K562 (cell line): Measurements from ENCODE around the gene LDLR. TPM values are rescaled to one million over a fixed set of nuclear protein-coding genes. Genes with fewer than 3 reads are reported as not detected.

Experiments used
- CBX8 ChIP-seq: fragments of 200-600 bp; sonication (generic); IDR thresholded peaks from 2 replicates; pipeline ENCODE4 v1.6.1; 2012; ENCODE audit warnings: borderline replicate concordance, mixed run types, low read depth, mild to moderate bottlenecking, moderate library complexity, mixed read lengths, low read length, control low read depth, inconsistent platforms; ENCODE audit not compliant: poor library complexity, severe bottlenecking; ENCODE audit errors: extremely low read depth
- CCNT2 ChIP-seq: IDR thresholded peaks from 2 replicates; pipeline ENCODE4 v1.6.1; 2011; ENCODE audit warnings: borderline replicate concordance, low read depth, mild to moderate bottlenecking, moderate library complexity, mixed read lengths, low read length; ENCODE audit not compliant: insufficient read length; ENCODE audit errors: extremely low read depth
- EGR1 ChIP-seq: fragments of 450-650 bp; conservative IDR thresholded peaks from 2 replicates; pipeline ENCODE4 v1.6.1; 2017; ENCODE audit warnings: mild to moderate bottlenecking
- GABPB2 ChIP-seq: fragments of 250-450 bp; sonication (Bioruptor Pico); conservative IDR thresholded peaks from 2 replicates; pipeline ENCODE4 v1.5.1; 2021; ENCODE audit warnings: mild to moderate bottlenecking
- HMGN3 ChIP-seq: IDR thresholded peaks from 2 replicates; pipeline ENCODE4 v1.6.1; 2011; ENCODE audit warnings: borderline replicate concordance, low read depth, mild to moderate bottlenecking, mixed read lengths, low read length; ENCODE audit not compliant: insufficient read length; ENCODE audit errors: extremely low read depth
- MAZ ChIP-seq, 2 experiments: fragments of 450-650 bp in 1 of 2; sonication (generic) in 1 of 2; formaldehyde crosslinking; IDR thresholded peaks in 1 of 2; conservative IDR thresholded peaks in 1 of 2; 2 replicates each; pipeline versions ENCODE4 v1.4.0 to v1.5.0; 2020; ENCODE audit warnings: mild to moderate bottlenecking in 1 of 2, missing genetic modification reagents in 1 of 2
- PATZ1 ChIP-seq: fragments of 250-450 bp; sonication (Bioruptor Pico); IDR thresholded peaks from 2 replicates; pipeline ENCODE4 v1.5.0; 2020; ENCODE audit warnings: mild to moderate bottlenecking, borderline replicate concordance
- POLR2A ChIP-seq: fragments of 450-650 bp; conservative IDR thresholded peaks from 2 replicates; pipeline ENCODE4 v1.6.1; 2016
- POLR2G ChIP-seq: fragments of 200-400 bp; formaldehyde crosslinking; IDR thresholded peaks from 2 replicates; pipeline ENCODE4 v1.6.1; 2017; ENCODE audit warnings: low read depth, mild to moderate bottlenecking, antibody characterized with exemption, low read length, moderate library complexity
- PRMT5 ChIP-seq: sonication (generic); formaldehyde crosslinking; IDR thresholded peaks from 2 replicates; pipeline ENCODE4 v1.5.0; 2020; ENCODE audit warnings: missing genetic modification reagents
- RBM22 ChIP-seq: fragments of 200-400 bp; formaldehyde crosslinking; IDR thresholded peaks from 2 replicates; pipeline ENCODE4 v1.6.1; 2018; ENCODE audit warnings: low read length, low read depth; ENCODE audit not compliant: poor library complexity, severe bottlenecking
- TEAD4 ChIP-seq, 2 experiments: sonication (generic) in 1 of 2; formaldehyde crosslinking in 1 of 2; IDR thresholded peaks; 2 replicates each; pipeline versions ENCODE4 v1.6.1 to v1.8.0; 2012 to 2022; ENCODE audit warnings: borderline replicate concordance in 1 of 2, inconsistent platforms in 1 of 2, low read length in 1 of 2, mild to moderate bottlenecking in 1 of 2, missing genetic modification reagents in 1 of 2
- ZBTB7A ChIP-seq: IDR thresholded peaks from 2 replicates; pipeline ENCODE4 v1.6.1; 2011; ENCODE audit warnings: low read depth, mild to moderate bottlenecking, low read length, moderate library complexity, borderline replicate concordance; ENCODE audit not compliant: control insufficient read depth
- ZNF511 ChIP-seq: sonication (generic); formaldehyde crosslinking; IDR thresholded peaks from 2 replicates; pipeline ENCODE4 v1.8.0; 2022; ENCODE audit warnings: mild to moderate bottlenecking, missing genetic modification reagents
- polyA plus RNA-seq, 8 experiments: library from polyadenylated mRNA; depleted of rRNA in 4 of 8; stranded (reverse) in 5 of 8; unstranded in 3 of 8; fragments of >200 nt; fragmentation: Nextera tagmentation in 2 of 8; fragmentation: Illumina TruSeq in 1 of 8; extraction: Ambion mirVana in 2 of 8; extraction: Trizol in 1 of 8; gene quantifications; 2 replicates each; pipeline versions ENCODE4 v1.2.1 to v1.2.3, GENCODE V29; 2011 to 2014; ENCODE audit warnings: inconsistent platforms in 1 of 8, missing spikeins in 1 of 8
- total RNA-seq, 7 experiments: library from RNA; depleted of rRNA in 6 of 7; stranded (reverse); fragments of >200 nt in 6 of 7; fragmentation: Illumina TruSeq in 2 of 7; extraction: Trizol in 2 of 7; gene quantifications; 2 replicates each; pipeline versions ENCODE4 v1.2.1 to v1.2.3, GENCODE V29; 2011 to 2021; ENCODE audit warnings: low replicate concordance in 1 of 7
- TF ChIP-seq, protein P1 (sequence below): fragments of 250-450 bp; sonication (Bioruptor Pico); IDR thresholded peaks from 2 replicates; pipeline ENCODE4 v1.8.0; 2021; ENCODE audit warnings: moderate library complexity, mild to moderate bottlenecking, inconsistent platforms
- TF ChIP-seq, protein P2 (sequence below), 3 experiments: fragments of 200-800 bp in 1 of 3; fragments of 250-450 bp in 1 of 3; fragments of 450-650 bp in 1 of 3; sonication (Bioruptor Pico) in 1 of 3; sonication (Bioruptor generic) in 1 of 3; formaldehyde crosslinking in 1 of 3; IDR thresholded peaks; 2 replicates each; pipeline versions ENCODE4 v1.6.1 to v1.8.0; 2016 to 2022; ENCODE audit warnings: mild to moderate bottlenecking in 2 of 3, missing genetic modification characterization in 2 of 3, missing compliant biosample characterization in 1 of 3, moderate library complexity in 1 of 3

The LDLR gene
- total and polyA plus RNA-seq, 9 of the 15 experiments (the other 6 are each of a cell fraction or from before 2014, with no cell fraction given): 19.9 to 114 (median 56.3) TPM

GRCh38 chr19:11142528-11143171 lies 53.4 kb downstream of the LDLR start (continued):
- no peak for TF ChIP-seq ZNF511 (CRISPR knock-in tag)
- peak; percentile 84 for TF ChIP-seq POLR2G
- peak; percentile 41 for TF ChIP-seq HMGN3
- TF ChIP-seq GABPB2 (CRISPR knock-in tag): no peak
- peak; percentile 74; the same call in 1 of the 2 replicates for TF ChIP-seq ZBTB7A
- TF ChIP-seq, protein P1, sequence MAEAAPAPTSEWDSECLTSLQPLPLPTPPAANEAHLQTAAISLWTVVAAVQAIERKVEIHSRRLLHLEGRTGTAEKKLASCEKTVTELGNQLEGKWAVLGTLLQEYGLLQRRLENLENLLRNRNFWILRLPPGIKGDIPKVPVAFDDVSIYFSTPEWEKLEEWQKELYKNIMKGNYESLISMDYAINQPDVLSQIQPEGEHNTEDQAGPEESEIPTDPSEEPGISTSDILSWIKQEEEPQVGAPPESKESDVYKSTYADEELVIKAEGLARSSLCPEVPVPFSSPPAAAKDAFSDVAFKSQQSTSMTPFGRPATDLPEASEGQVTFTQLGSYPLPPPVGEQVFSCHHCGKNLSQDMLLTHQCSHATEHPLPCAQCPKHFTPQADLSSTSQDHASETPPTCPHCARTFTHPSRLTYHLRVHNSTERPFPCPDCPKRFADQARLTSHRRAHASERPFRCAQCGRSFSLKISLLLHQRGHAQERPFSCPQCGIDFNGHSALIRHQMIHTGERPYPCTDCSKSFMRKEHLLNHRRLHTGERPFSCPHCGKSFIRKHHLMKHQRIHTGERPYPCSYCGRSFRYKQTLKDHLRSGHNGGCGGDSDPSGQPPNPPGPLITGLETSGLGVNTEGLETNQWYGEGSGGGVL (CRISPR knock-in tag): no peak
- TF ChIP-seq MAZ (CRISPR knock-in tag; conservative IDR thresholded peaks at IDR 0.05 in 1 of 2, IDR thresholded peaks at IDR 0.05 in 1 of 2): peak in 1 of 2 experiments; percentile 41; a peak in 3 of 4 replicates
- TF ChIP-seq PATZ1 (CRISPR knock-in tag): no peak
- peak; percentile 67 for TF ChIP-seq TEAD4 (IDR thresholded peaks at IDR 0.05; ENCODE audit: low read length)
- no peak for TF ChIP-seq TEAD4 (CRISPR knock-in tag; IDR thresholded peaks at IDR 0.05; ENCODE audit: borderline replicate concordance)
- TF ChIP-seq, protein P2, sequence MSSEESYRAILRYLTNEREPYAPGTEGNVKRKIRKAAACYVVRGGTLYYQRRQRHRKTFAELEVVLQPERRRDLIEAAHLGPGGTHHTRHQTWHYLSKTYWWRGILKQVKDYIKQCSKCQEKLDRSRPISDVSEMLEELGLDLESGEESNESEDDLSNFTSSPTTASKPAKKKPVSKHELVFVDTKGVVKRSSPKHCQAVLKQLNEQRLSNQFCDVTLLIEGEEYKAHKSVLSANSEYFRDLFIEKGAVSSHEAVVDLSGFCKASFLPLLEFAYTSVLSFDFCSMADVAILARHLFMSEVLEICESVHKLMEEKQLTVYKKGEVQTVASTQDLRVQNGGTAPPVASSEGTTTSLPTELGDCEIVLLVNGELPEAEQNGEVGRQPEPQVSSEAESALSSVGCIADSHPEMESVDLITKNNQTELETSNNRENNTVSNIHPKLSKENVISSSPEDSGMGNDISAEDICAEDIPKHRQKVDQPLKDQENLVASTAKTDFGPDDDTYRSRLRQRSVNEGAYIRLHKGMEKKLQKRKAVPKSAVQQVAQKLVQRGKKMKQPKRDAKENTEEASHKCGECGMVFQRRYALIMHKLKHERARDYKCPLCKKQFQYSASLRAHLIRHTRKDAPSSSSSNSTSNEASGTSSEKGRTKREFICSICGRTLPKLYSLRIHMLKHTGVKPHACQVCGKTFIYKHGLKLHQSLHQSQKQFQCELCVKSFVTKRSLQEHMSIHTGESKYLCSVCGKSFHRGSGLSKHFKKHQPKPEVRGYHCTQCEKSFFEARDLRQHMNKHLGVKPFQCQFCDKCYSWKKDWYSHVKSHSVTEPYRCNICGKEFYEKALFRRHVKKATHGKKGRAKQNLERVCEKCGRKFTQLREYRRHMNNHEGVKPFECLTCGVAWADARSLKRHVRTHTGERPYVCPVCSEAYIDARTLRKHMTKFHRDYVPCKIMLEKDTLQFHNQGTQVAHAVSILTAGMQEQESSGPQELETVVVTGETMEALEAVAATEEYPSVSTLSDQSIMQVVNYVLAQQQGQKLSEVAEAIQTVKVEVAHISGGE (CRISPR knock-in tag; IDR thresholded peaks at IDR 0.05): 0 out of 6 replicates have a peak, but pooled peaks of 1 of the 3 experiments have one; percentile 17
- TF ChIP-seq EGR1: 0 out of 2 replicates have a peak, but pooled peaks have one; percentile 15
- 0 out of 2 replicates have a peak, but pooled peaks have one; percentile 46 for TF ChIP-seq POLR2A
- no peak for TF ChIP-seq PRMT5 (CRISPR knock-in tag)
- peak; percentile 93 for TF ChIP-seq RBM22
- TF ChIP-seq CCNT2: peak; percentile 24
- TF ChIP-seq CBX8: no peak
